H9 (cell line): ENCODE results near the gene GGACT. TPM values are rescaled to one million over a fixed set of nuclear protein-coding genes. Genes with fewer than 3 reads are reported as not detected.
"Not testable (repeated sequence)": the region's sequence is repeated elsewhere in the genome, so short reads cannot be mapped to it uniquely, and the experiment has no call there.

Experiments
- DNase-seq: peaks from one replicate; pipeline ENCODE4 v3.0.0-alpha.2; 2017
- H2AFZ ChIP-seq: one replicate; pipeline ENCODE4 v1.6.1; 2013; ENCODE audit warnings: mild to moderate bottlenecking, low read length, control low read depth, moderate library complexity
- H2AK5ac ChIP-seq: 2 replicates; pipeline ENCODE4 v1.6.1; 2013; ENCODE audit warnings: low read length, control low read depth, mixed read lengths; ENCODE audit not compliant: insufficient read length
- H2BK120ac ChIP-seq: one replicate; pipeline ENCODE4 v1.6.1; 2013; ENCODE audit warnings: low read depth, mild to moderate bottlenecking, low read length, control low read depth, inconsistent platforms; ENCODE audit not compliant: poor library complexity, severe bottlenecking
- H2BK12ac ChIP-seq: 2 replicates; pipeline ENCODE4 v1.6.1; 2013; ENCODE audit warnings: low read length, control low read depth, mixed read lengths, low read depth; ENCODE audit not compliant: insufficient read length
- H2BK15ac ChIP-seq: 2 replicates; pipeline ENCODE4 v1.6.1; 2013; ENCODE audit warnings: low read depth, low read length, control low read depth
- H2BK20ac ChIP-seq: one replicate; pipeline ENCODE4 v1.6.1; 2013; ENCODE audit warnings: low read depth, mild to moderate bottlenecking, low read length, control low read depth, inconsistent platforms; ENCODE audit not compliant: poor library complexity, severe bottlenecking
- H2BK5ac ChIP-seq: 2 replicates; pipeline ENCODE4 v1.6.1; 2013; ENCODE audit warnings: low read length, control low read depth, mixed read lengths; ENCODE audit not compliant: insufficient read length
- H3K14ac ChIP-seq: 2 replicates; pipeline ENCODE4 v1.6.1; 2013; ENCODE audit warnings: low read length, control low read depth; ENCODE audit not compliant: insufficient read depth
- H3K18ac ChIP-seq: 2 replicates; pipeline ENCODE4 v1.6.1; 2013; ENCODE audit warnings: low read depth, mild to moderate bottlenecking, mixed read lengths, low read length, control low read depth; ENCODE audit not compliant: insufficient read length
- H3K23ac ChIP-seq: 2 replicates; pipeline ENCODE4 v1.6.1; 2013; ENCODE audit warnings: low read length, control low read depth, mixed read lengths, low read depth; ENCODE audit not compliant: insufficient read length
- H3K23me2 ChIP-seq: 2 replicates; pipeline ENCODE4 v1.6.1; 2013; ENCODE audit warnings: low read depth, mild to moderate bottlenecking, mixed read lengths, low read length, control low read depth; ENCODE audit not compliant: insufficient read length, poor library complexity, severe bottlenecking
- H3K27ac ChIP-seq: 2 replicates; pipeline ENCODE4 v1.5.1; 2013; ENCODE audit warnings: low read length, control low read depth, mixed read lengths, low read depth; ENCODE audit not compliant: insufficient read length
- H3K27me3 ChIP-seq: 2 replicates; pipeline ENCODE4 v1.6.1; 2013; ENCODE audit warnings: low read length, control low read depth, inconsistent platforms; ENCODE audit not compliant: insufficient read depth
- H3K4ac ChIP-seq: 2 replicates; pipeline ENCODE4 v1.6.1; 2013; ENCODE audit warnings: low read depth, mild to moderate bottlenecking, control low read depth, inconsistent platforms, low read length, moderate library complexity
- H3K4me1 ChIP-seq: 2 replicates; pipeline ENCODE4 v1.6.1; 2013; ENCODE audit warnings: low read length, control low read depth, inconsistent platforms; ENCODE audit not compliant: insufficient read depth
- H3K4me2 ChIP-seq: 2 replicates; pipeline ENCODE4 v1.6.1; 2013; ENCODE audit warnings: low read length, control low read depth, mixed read lengths; ENCODE audit not compliant: insufficient read length, insufficient read depth
- H3K56ac ChIP-seq: 2 replicates; pipeline ENCODE4 v1.6.1; 2013; ENCODE audit warnings: low read depth, mild to moderate bottlenecking, mixed read lengths, low read length, control low read depth; ENCODE audit not compliant: insufficient read length
- H3K79me1 ChIP-seq: 2 replicates; pipeline ENCODE4 v1.6.1; 2013; ENCODE audit warnings: low read depth, mild to moderate bottlenecking, moderate library complexity, low read length, control low read depth, inconsistent platforms; ENCODE audit not compliant: insufficient read depth, poor library complexity, severe bottlenecking
- H3K79me2 ChIP-seq: 2 replicates; pipeline ENCODE4 v1.6.1; 2013; ENCODE audit warnings: low read length, control low read depth, inconsistent platforms; ENCODE audit not compliant: insufficient read depth
- H3K9ac ChIP-seq: 2 replicates; pipeline ENCODE4 v1.6.1; 2013; ENCODE audit warnings: low read length, control low read depth, mixed read lengths; ENCODE audit not compliant: insufficient read length; ENCODE audit errors: extremely low read depth
- H3K9me3 ChIP-seq: one replicate; pipeline ENCODE4 v1.6.1; 2013; ENCODE audit warnings: low read depth, low read length, inconsistent platforms; ENCODE audit not compliant: control insufficient read depth
- H3T11ph ChIP-seq: one replicate; pipeline ENCODE4 v1.6.1; 2013; ENCODE audit warnings: mild to moderate bottlenecking, low read length, control low read depth, inconsistent platforms
- H4K20me1 ChIP-seq: one replicate; pipeline ENCODE4 v1.6.1; 2013; ENCODE audit not compliant: control insufficient read depth, insufficient read length, insufficient read depth
- H4K5ac ChIP-seq: 2 replicates; pipeline ENCODE4 v1.6.1; 2013; ENCODE audit warnings: low read depth, mild to moderate bottlenecking, mixed read lengths, low read length, control low read depth; ENCODE audit not compliant: insufficient read length
- H4K8ac ChIP-seq: replicated peaks from 2 replicates; pipeline ENCODE4 v1.6.1; 2013; ENCODE audit warnings: low read length, control low read depth, mixed read lengths, low read depth; ENCODE audit not compliant: insufficient read length
- H4K91ac ChIP-seq: 2 replicates; pipeline ENCODE4 v1.6.1; 2013; ENCODE audit warnings: low read depth, mild to moderate bottlenecking, moderate library complexity, mixed read lengths, low read length, control low read depth; ENCODE audit not compliant: insufficient read length
- H3K27ac Mint-ChIP-seq, 3 experiments: 2 replicates in 2 of 3; 3 replicates in 1 of 3; pipeline ENCODE4 v1.8.0; 2020 to 2021; ENCODE audit warnings: mixed read lengths in 3 of 3, mild to moderate bottlenecking in 1 of 3, moderate library complexity in 1 of 3
- H3K27me3 Mint-ChIP-seq: 2 replicates; pipeline ENCODE4 v1.8.0; 2021; ENCODE audit warnings: low read depth, mild to moderate bottlenecking, moderate library complexity, mixed read lengths
- H3K36me3 Mint-ChIP-seq, 3 experiments: 2 replicates in 2 of 3; 3 replicates in 1 of 3; pipeline ENCODE4 v1.8.0; 2020 to 2021; ENCODE audit warnings: low read depth in 3 of 3, mixed read lengths in 3 of 3; ENCODE audit not compliant: insufficient read depth in 1 of 3
- H3K4me1 Mint-ChIP-seq, 2 experiments: 2 replicates each; pipeline ENCODE4 v1.8.0; 2020; ENCODE audit warnings: mixed read lengths in 2 of 2
- H3K4me3 Mint-ChIP-seq, 2 experiments: 2 replicates in 1 of 2; 3 replicates in 1 of 2; pipeline ENCODE4 v1.8.0; 2020 to 2021; ENCODE audit warnings: mild to moderate bottlenecking in 2 of 2, mixed read lengths in 2 of 2, moderate library complexity in 1 of 2
- H3K9me3 Mint-ChIP-seq, 2 experiments: 2 replicates in 1 of 2; 3 replicates in 1 of 2; pipeline ENCODE4 v1.8.0; 2020; ENCODE audit warnings: mild to moderate bottlenecking in 2 of 2, mixed read lengths in 2 of 2, moderate library complexity in 1 of 2
- WGBS: extraction: QIAGEN DNeasy Blood & Tissue Kit; methylation state at CpG from one replicate; pipeline ENCODE4 v1.1.7; 2013; ENCODE audit warnings: missing lambda C conversion rate, low lambda C conversion rate, mixed read lengths; ENCODE audit not compliant: insufficient read length; ENCODE audit errors: extremely low coverage; 5-methylcytosine and 5-hydroxymethylcytosine counted together
- total RNA-seq: library from RNA; stranded (reverse); gene quantifications from 2 replicates; pipeline ENCODE4 v1.2.1, GENCODE V29; 2021
- TF ChIP-seq, protein P1 (sequence below): fragments of 200-600 bp; sonication (generic); conservative IDR thresholded peaks from 3 replicates; pipeline ENCODE4 v1.8.0; 2021; ENCODE audit warnings: antibody characterized with exemption, mild to moderate bottlenecking

Gene GGACT
- total RNA-seq, 1 experiment from 2014 or later = 1.3 TPM

DNA sequence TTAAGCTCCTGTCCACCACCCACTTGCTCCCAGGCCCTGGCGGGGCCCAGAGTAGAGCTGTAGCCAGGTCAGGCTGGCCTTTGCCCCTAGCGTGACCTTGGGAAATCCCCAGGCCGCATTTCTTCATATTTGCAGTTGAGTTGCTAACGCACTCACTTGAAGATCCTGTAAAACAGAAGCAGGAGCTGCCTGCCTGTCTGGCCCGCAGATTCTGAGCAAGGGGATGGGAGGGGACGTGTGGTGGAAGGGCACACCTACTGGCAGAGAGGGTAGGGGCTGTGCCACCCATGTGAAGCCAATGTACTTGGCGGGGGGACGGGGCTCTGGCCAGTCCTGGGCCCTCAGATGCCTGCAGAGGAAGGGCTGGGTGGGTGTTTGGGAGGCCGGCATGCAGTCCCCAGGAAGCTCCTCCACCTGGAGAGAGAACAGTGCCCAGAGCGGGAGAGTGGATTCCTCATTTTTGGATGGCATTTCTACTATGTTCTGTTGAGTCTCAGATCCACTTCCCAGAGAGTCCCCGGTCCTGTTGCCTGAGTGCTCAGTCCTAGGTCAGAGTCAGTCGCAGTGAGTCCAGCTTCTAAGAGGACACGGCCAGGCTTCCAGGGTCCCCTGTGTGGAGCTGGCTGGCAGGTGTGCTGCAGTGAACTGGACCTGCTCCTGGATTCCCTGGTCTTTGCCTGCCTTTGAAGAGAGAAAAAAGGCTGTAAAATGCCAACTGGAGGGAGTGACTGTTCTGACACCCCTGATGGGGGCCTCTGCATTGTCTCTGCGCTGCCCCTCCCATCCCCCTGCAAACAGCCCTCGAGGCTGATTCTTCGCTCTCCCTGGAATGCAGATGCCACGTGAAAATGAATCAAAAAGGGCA, 62.9 kb downstream of the GGACT start:
- no peak overlapping the region for H3K4me2 ChIP-seq
- no peak overlapping the region for H2AK5ac ChIP-seq
- H3K9me3 ChIP-seq = no peaks in the 10 kb centered on the region
- peaks cover 2% of the 10 kb centered on the region for H4K20me1 ChIP-seq
- no peaks in the 10 kb centered on the region for H3K27me3 Mint-ChIP-seq
- no peak overlapping the region for H3K23ac ChIP-seq
- H3K23me2 ChIP-seq = no peaks in the 10 kb centered on the region
- TF ChIP-seq, protein P1, sequence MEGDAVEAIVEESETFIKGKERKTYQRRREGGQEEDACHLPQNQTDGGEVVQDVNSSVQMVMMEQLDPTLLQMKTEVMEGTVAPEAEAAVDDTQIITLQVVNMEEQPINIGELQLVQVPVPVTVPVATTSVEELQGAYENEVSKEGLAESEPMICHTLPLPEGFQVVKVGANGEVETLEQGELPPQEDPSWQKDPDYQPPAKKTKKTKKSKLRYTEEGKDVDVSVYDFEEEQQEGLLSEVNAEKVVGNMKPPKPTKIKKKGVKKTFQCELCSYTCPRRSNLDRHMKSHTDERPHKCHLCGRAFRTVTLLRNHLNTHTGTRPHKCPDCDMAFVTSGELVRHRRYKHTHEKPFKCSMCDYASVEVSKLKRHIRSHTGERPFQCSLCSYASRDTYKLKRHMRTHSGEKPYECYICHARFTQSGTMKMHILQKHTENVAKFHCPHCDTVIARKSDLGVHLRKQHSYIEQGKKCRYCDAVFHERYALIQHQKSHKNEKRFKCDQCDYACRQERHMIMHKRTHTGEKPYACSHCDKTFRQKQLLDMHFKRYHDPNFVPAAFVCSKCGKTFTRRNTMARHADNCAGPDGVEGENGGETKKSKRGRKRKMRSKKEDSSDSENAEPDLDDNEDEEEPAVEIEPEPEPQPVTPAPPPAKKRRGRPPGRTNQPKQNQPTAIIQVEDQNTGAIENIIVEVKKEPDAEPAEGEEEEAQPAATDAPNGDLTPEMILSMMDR = no peak
- no peak overlapping the region for H2BK12ac ChIP-seq
- no peaks in the 10 kb centered on the region for H3K9me3 Mint-ChIP-seq
- no peak overlapping the region for H3T11ph ChIP-seq
- no CpG with 5 or more reads among the region's 17 CpGs for WGBS
- no peak overlapping the region for H3K27ac ChIP-seq
- H2BK20ac ChIP-seq = no peak overlapping the region
- no peak overlapping the region for H4K91ac ChIP-seq
- no peak overlapping the region for H2BK120ac ChIP-seq
- no peak overlapping the region for H3K4ac ChIP-seq
- no peak overlapping the region for H4K5ac ChIP-seq
- H3K27me3 ChIP-seq = no peaks in the 10 kb centered on the region
- H3K4me3 Mint-ChIP-seq = no peak overlapping the region
- H4K8ac ChIP-seq = no peak overlapping the region
- peak overlapping the region in 2 of 3 experiments; percentile 44 to 64; a peak in 2 of 7 replicates for H3K27ac Mint-ChIP-seq
- H3K56ac ChIP-seq = no peak overlapping the region
- H2BK15ac ChIP-seq = no peak overlapping the region
- no peak overlapping the region for H2BK5ac ChIP-seq
- no peak for DNase-seq
- no peak overlapping the region for H2AFZ ChIP-seq
- peaks cover 14% of the 10 kb centered on the region; the same call in 1 of the 2 replicates for H3K4me1 ChIP-seq
- no peak overlapping the region; the same call in 1 of the 2 replicates for H3K14ac ChIP-seq
- no peaks in the 10 kb centered on the region for H3K79me2 ChIP-seq
- no peak overlapping the region for H3K9ac ChIP-seq
- no peaks in the 10 kb centered on the region for H3K79me1 ChIP-seq
- H3K18ac ChIP-seq = no peak overlapping the region
- H3K36me3 Mint-ChIP-seq = peaks cover 10 to 26% (median 20%) of the 10 kb centered on the region in 3 experiments; a peak in 6 of 7 replicates
- H3K4me1 Mint-ChIP-seq = peaks cover 47 to 53% of the 10 kb centered on the region in 2 experiments

DNA sequence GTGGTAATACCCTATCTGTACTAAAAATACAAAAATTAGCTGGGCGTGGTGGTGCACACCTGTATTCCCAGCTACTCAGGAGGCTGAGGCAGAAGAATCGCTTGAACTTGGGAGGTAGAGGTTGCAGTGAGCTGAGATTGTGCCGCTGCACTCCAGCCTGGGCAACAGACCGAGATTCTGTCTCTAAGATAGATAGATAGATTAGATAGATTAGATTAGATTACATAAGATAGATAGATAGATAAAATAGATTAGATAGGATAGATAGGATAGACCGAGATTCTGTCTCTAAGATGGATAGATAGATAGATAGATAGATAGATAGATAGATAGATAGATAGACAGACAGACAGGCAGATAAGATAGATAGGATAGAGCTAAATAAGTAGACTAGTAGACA, 63.9 kb downstream of the GGACT start:
- H3T11ph ChIP-seq, H3K4me2 ChIP-seq, H3K27me3 ChIP-seq, H3K14ac ChIP-seq, H4K5ac ChIP-seq, H2AK5ac ChIP-seq, H4K8ac ChIP-seq, H3K23ac ChIP-seq, H3K4ac ChIP-seq, H4K91ac ChIP-seq, H2AFZ ChIP-seq, H3K79me2 ChIP-seq, DNase-seq, H3K9ac ChIP-seq, H3K23me2 ChIP-seq, H3K9me3 Mint-ChIP-seq, H2BK5ac ChIP-seq, H3K56ac ChIP-seq, H3K9me3 ChIP-seq, H3K79me1 ChIP-seq, H3K27me3 Mint-ChIP-seq, H3K18ac ChIP-seq, H2BK120ac ChIP-seq, H2BK15ac ChIP-seq, H2BK12ac ChIP-seq, H2BK20ac ChIP-seq, H3K27ac ChIP-seq, H4K20me1 ChIP-seq: not testable (repeated sequence)
- H3K36me3 Mint-ChIP-seq = peaks cover 10 to 26% (median 20%) of the 10 kb centered on the region in 3 experiments; a peak in 6 of 7 replicates
- peak overlapping the region; percentile 2 to 46 (median 41); a peak in 4 of 7 replicates for H3K27ac Mint-ChIP-seq
- peak overlapping the region in 1 of 2 experiments; percentile 19; a peak in 1 of 5 replicates for H3K4me3 Mint-ChIP-seq
- H3K4me1 ChIP-seq = peaks cover 11% of the 10 kb centered on the region; the same call in 1 of the 2 replicates
- H3K4me1 Mint-ChIP-seq = peaks cover 39 to 45% of the 10 kb centered on the region in 2 experiments
- WGBS = no CpG with 5 or more reads among the region's 5 CpGs
